HL-60/S4 treated with phorbol 12-myristate 13-acetate at 8.2 ng/mL for 4 days and 3 days (cell line): ENCODE results near the gene PKP3.
"Not testable (repeated sequence)": the region's sequence is repeated elsewhere in the genome, so short reads cannot be mapped to it uniquely, and the experiment has no call there.

Source experiments
- in situ Hi-C: fragments of 300-500 bp; cut with MboI; formaldehyde crosslinking; loops from 2 replicates; pipeline ENCODE4 v1.15.0; 2022; ENCODE audit warnings: low sequenced_read_pairs

PKP3 gene

GRCh38 chr11:393219-394033 lies 583 bp upstream of the PKP3 start:
- in situ Hi-C loops = no loop called here

GRCh38 chr11:394858-395655 lies 1.0 kb downstream of the PKP3 start:
- in situ Hi-C loops = no loop called here

GRCh38 chr11:395866-396265 lies 1.9 kb downstream of the PKP3 start:
- in situ Hi-C loops = no loop called here

GRCh38 chr11:396511-396947 lies 2.5 kb downstream of the PKP3 start:
- in situ Hi-C loops = no loop called here

GRCh38 chr11:396948-397548 lies 3.0 kb downstream of the PKP3 start:
- in situ Hi-C loops = no loop called here

GRCh38 chr11:398826-399225 lies 4.8 kb downstream of the PKP3 start:
- in situ Hi-C loops = no loop called here

- in situ Hi-C loops = no loop called here
These were observed 5.8 kb downstream of the PKP3 start for GRCh38 chr11:399731-400211.

- in situ Hi-C loops = no loop called here
These were observed 6.3 kb downstream of the PKP3 start for GRCh38 chr11:400241-400689.

- in situ Hi-C loops = not testable (repeated sequence)
These were observed 7.2 kb downstream of the PKP3 start for GRCh38 chr11:401196-401595.

GRCh38 chr11:403021-403760 lies 9.2 kb downstream of the PKP3 start:
- in situ Hi-C loops = no loop called here

GRCh38 chr11:403761-404431 lies 9.9 kb downstream of the PKP3 start:
- in situ Hi-C loops = no loop called here

GRCh38 chr11:404551-405264 lies 10.7 kb downstream of the PKP3 start:
- in situ Hi-C loops = no loop called here

GRCh38 chr11:405323-405953 lies 11.4 kb downstream of the PKP3 start:
- in situ Hi-C loops = no loop called here

- in situ Hi-C loops = no loop called here
These were observed 12.2 kb downstream of the PKP3 start for GRCh38 chr11:405954-406795.

- in situ Hi-C loops = no loop called here
These were observed 13.0 kb downstream of the PKP3 start for GRCh38 chr11:406796-407650.

GRCh38 chr11:407651-408123 lies 13.7 kb downstream of the PKP3 start:
- in situ Hi-C loops = no loop called here
